ENCODE results near the gene EBI3.

EBI3 gene

DNA sequence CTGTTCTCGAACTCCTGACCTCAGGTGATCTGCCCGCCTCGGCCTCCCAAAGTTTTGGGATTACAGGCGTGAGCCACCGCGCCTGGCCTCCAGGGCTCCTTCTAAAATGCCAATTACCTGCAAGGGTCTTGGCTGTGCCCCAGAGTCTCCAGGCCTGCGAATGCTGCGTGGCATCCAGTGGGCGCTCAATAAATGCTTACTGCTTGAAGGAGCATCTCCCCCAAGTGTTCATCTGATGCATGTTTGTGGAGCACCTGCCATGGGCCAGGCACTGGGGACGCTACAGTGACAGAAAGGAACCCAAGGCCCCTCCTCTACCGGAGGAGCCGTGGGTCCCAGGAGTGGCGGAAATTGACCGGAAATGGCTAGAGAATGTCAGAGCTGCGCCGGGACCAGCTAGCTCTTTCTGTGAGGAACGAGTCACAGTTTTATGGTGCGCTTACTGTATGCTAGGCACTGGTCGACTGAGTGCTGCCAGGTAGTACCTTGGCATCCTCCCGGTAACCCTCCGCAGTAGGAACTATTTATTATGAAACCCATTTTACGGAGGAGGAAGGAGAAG lies 32.7 kb upstream of the EBI3 start:
- WGBS (ENCODE audit: extremely low coverage, insufficient coverage, insufficient read length), result no CpG with 5 or more reads among the region's 22 CpGs
- H3K4me3 ChIP-seq (ENCODE audit: low read depth, low read length), result no peak overlapping the region

GRCh38 chr19:4197228-4197624 lies 32.1 kb upstream of the EBI3 start:
- Histone ChIP-seq H2AFZ (ENCODE audit: insufficient read depth, low read length, poor library complexity) (no peak overlapping the region), H3K27ac (ENCODE audit: low read depth, low read length) (no peak overlapping the region), H2BK12ac (ENCODE audit: low read length) (no peak overlapping the region), H3K9ac (ENCODE audit: low read length) (no peak overlapping the region), H4K91ac (ENCODE audit: low read depth, low read length) (no peak overlapping the region), H3K36me3 (ENCODE audit: control insufficient read depth in 1 of 2, insufficient read depth in 2 of 2, low read length in 2 of 2) (no peaks in the 10 kb centered on the region), H2AK5ac (ENCODE audit: low read length) (no peak overlapping the region), H3K27me3 (ENCODE audit: insufficient read depth, low read length) (peaks cover 4% of the 10 kb centered on the region), H4K12ac (ENCODE audit: low read depth, low read length) (no peak overlapping the region), H3K23ac (ENCODE audit: low read length) (no peak overlapping the region), H2BK5ac (ENCODE audit: low read depth, low read length, poor library complexity) (no peak overlapping the region), H2BK120ac (ENCODE audit: insufficient read depth, low read length, poor library complexity) (no peak overlapping the region), H4K8ac (ENCODE audit: low read depth, low read length) (no peak overlapping the region), H3K9me3 (ENCODE audit: insufficient read depth, low read depth, low read length) (peaks cover 2% of the 10 kb centered on the region), H3K18ac (ENCODE audit: low read length) (no peak overlapping the region), H3K4me3 (ENCODE audit: low read depth, low read length) (no peak overlapping the region), H3K79me1 (ENCODE audit: low read length) (no peaks in the 10 kb centered on the region), H3K4me2 (ENCODE audit: low read length) (no peak overlapping the region), H3K14ac (ENCODE audit: low read length) (no peak overlapping the region), H3K4me1 (ENCODE audit: control insufficient read depth in 1 of 2, insufficient read depth in 2 of 2, low read length in 2 of 2) (peaks cover 0 to 2% of the 10 kb centered on the region in 2 experiments), H3K79me2 (ENCODE audit: control insufficient read depth, insufficient read depth, low read length, poor library complexity) (no peaks in the 10 kb centered on the region), H3K4ac (ENCODE audit: low read depth, low read length) (no peak overlapping the region)
- no peak for DNase-seq
- 100% methylated on average over 1 of the region's 5 CpGs for WGBS (ENCODE audit: extremely low coverage, insufficient coverage, insufficient read length)

More for the DNA sequence above, 32.7 kb upstream of the EBI3 start:
- no peak overlapping the region for H3K9ac ChIP-seq (ENCODE audit: low read length)
- no peak for DNase-seq
- H3K79me2 ChIP-seq (ENCODE audit: control insufficient read depth, insufficient read depth, low read length, poor library complexity), result no peaks in the 10 kb centered on the region
- H2AK5ac ChIP-seq (ENCODE audit: low read length), result no peak overlapping the region
- no peak overlapping the region for H3K18ac ChIP-seq (ENCODE audit: low read length)
- H2BK12ac ChIP-seq (ENCODE audit: low read length), result no peak overlapping the region
- H4K91ac ChIP-seq (ENCODE audit: low read depth, low read length), result no peak overlapping the region
- H3K9me3 ChIP-seq (ENCODE audit: insufficient read depth, low read depth, low read length), result peaks cover 2% of the 10 kb centered on the region
- no peak overlapping the region for H4K8ac ChIP-seq (ENCODE audit: low read depth, low read length)
- H3K27me3 ChIP-seq (ENCODE audit: insufficient read depth, low read length), result peaks cover 4% of the 10 kb centered on the region
- H3K79me1 ChIP-seq (ENCODE audit: low read length), result no peaks in the 10 kb centered on the region
- no peak overlapping the region for H3K4me2 ChIP-seq (ENCODE audit: low read length)
- H3K14ac ChIP-seq (ENCODE audit: low read length), result no peak overlapping the region
- H3K27ac ChIP-seq (ENCODE audit: low read depth, low read length), result no peak overlapping the region
- H3K36me3 ChIP-seq (ENCODE audit: control insufficient read depth in 1 of 2, insufficient read depth in 2 of 2, low read length in 2 of 2), result no peaks in the 10 kb centered on the region
- H2BK5ac ChIP-seq (ENCODE audit: low read depth, low read length, poor library complexity), result no peak overlapping the region
- H2AFZ ChIP-seq (ENCODE audit: insufficient read depth, low read length, poor library complexity), result no peak overlapping the region
- peaks cover 0 to 2% of the 10 kb centered on the region in 2 experiments for H3K4me1 ChIP-seq (ENCODE audit: control insufficient read depth in 1 of 2, insufficient read depth in 2 of 2, low read length in 2 of 2)
- H3K23ac ChIP-seq (ENCODE audit: low read length), result no peak overlapping the region
- no peak overlapping the region for H3K4ac ChIP-seq (ENCODE audit: low read depth, low read length)
- H2BK120ac ChIP-seq (ENCODE audit: insufficient read depth, low read length, poor library complexity), result no peak overlapping the region
- no peak overlapping the region for H4K12ac ChIP-seq (ENCODE audit: low read depth, low read length)

GRCh38 chr19:4197625-4198466 lies 31.5 kb upstream of the EBI3 start:
- no peak overlapping the region for H2BK5ac ChIP-seq (ENCODE audit: low read depth, low read length, poor library complexity)
- H3K9me3 ChIP-seq (ENCODE audit: insufficient read depth, low read depth, low read length), result peaks cover 4% of the 10 kb centered on the region
- no peak overlapping the region for H3K4ac ChIP-seq (ENCODE audit: low read depth, low read length)
- no peaks in the 10 kb centered on the region for H3K79me2 ChIP-seq (ENCODE audit: control insufficient read depth, insufficient read depth, low read length, poor library complexity)
- no peak overlapping the region for H3K18ac ChIP-seq (ENCODE audit: low read length)
- 100% methylated on average over 5 of the region's 70 CpGs for WGBS (ENCODE audit: extremely low coverage, insufficient coverage, insufficient read length)
- peak overlapping the region; percentile 10 for H3K4me3 ChIP-seq (ENCODE audit: low read depth, low read length)
- H4K91ac ChIP-seq (ENCODE audit: low read depth, low read length), result no peak overlapping the region
- no peak overlapping the region for H2BK120ac ChIP-seq (ENCODE audit: insufficient read depth, low read length, poor library complexity)
- no peak overlapping the region for H2BK12ac ChIP-seq (ENCODE audit: low read length)
- no peak overlapping the region for H2AK5ac ChIP-seq (ENCODE audit: low read length)
- H3K4me2 ChIP-seq (ENCODE audit: low read length), result no peak overlapping the region
- H3K27ac ChIP-seq (ENCODE audit: low read depth, low read length), result no peak overlapping the region
- peaks cover 4% of the 10 kb centered on the region for H3K27me3 ChIP-seq (ENCODE audit: insufficient read depth, low read length)
- no peak overlapping the region for H3K9ac ChIP-seq (ENCODE audit: low read length)
- H3K36me3 ChIP-seq (ENCODE audit: control insufficient read depth in 1 of 2, insufficient read depth in 2 of 2, low read length in 2 of 2), result no peaks in the 10 kb centered on the region
- no peak overlapping the region for H3K14ac ChIP-seq (ENCODE audit: low read length)
- DNase-seq, result peak in 1 of 2 donors; percentile 37
- no peak overlapping the region for H4K12ac ChIP-seq (ENCODE audit: low read depth, low read length)
- H3K23ac ChIP-seq (ENCODE audit: low read length), result no peak overlapping the region
- H4K8ac ChIP-seq (ENCODE audit: low read depth, low read length), result no peak overlapping the region
- H3K4me1 ChIP-seq (ENCODE audit: control insufficient read depth in 1 of 2, insufficient read depth in 2 of 2, low read length in 2 of 2), result peaks cover 0 to 2% of the 10 kb centered on the region in 2 experiments
- H3K79me1 ChIP-seq (ENCODE audit: low read length), result no peaks in the 10 kb centered on the region
- H2AFZ ChIP-seq (ENCODE audit: insufficient read depth, low read length, poor library complexity), result no peak overlapping the region

GRCh38 chr19:4198467-4199126 lies 30.7 kb upstream of the EBI3 start:
- peaks cover 0 to 2% of the 10 kb centered on the region in 2 experiments for H3K4me1 ChIP-seq (ENCODE audit: control insufficient read depth in 1 of 2, insufficient read depth in 2 of 2, low read length in 2 of 2)
- no peak overlapping the region for H3K23ac ChIP-seq (ENCODE audit: low read length)
- H3K27me3 ChIP-seq (ENCODE audit: insufficient read depth, low read length), result peaks cover 4% of the 10 kb centered on the region
- no peak overlapping the region for H3K27ac ChIP-seq (ENCODE audit: low read depth, low read length)
- no peak overlapping the region for H4K12ac ChIP-seq (ENCODE audit: low read depth, low read length)
- H3K4me2 ChIP-seq (ENCODE audit: low read length), result no peak overlapping the region
- H2BK5ac ChIP-seq (ENCODE audit: low read depth, low read length, poor library complexity), result no peak overlapping the region
- H3K79me1 ChIP-seq (ENCODE audit: low read length), result no peaks in the 10 kb centered on the region
- H3K9ac ChIP-seq (ENCODE audit: low read length), result no peak overlapping the region
- WGBS (ENCODE audit: extremely low coverage, insufficient coverage, insufficient read length), result no CpG with 5 or more reads among the region's 28 CpGs
- peaks cover 4% of the 10 kb centered on the region for H3K9me3 ChIP-seq (ENCODE audit: insufficient read depth, low read depth, low read length)
- no peak overlapping the region for H2AFZ ChIP-seq (ENCODE audit: insufficient read depth, low read length, poor library complexity)
- no peak overlapping the region for H2BK120ac ChIP-seq (ENCODE audit: insufficient read depth, low read length, poor library complexity)
- DNase-seq, result no peak
- H2AK5ac ChIP-seq (ENCODE audit: low read length), result no peak overlapping the region
- H3K14ac ChIP-seq (ENCODE audit: low read length), result no peak overlapping the region
- H4K91ac ChIP-seq (ENCODE audit: low read depth, low read length), result no peak overlapping the region
- H3K79me2 ChIP-seq (ENCODE audit: control insufficient read depth, insufficient read depth, low read length, poor library complexity), result no peaks in the 10 kb centered on the region
- H3K4me3 ChIP-seq (ENCODE audit: low read depth, low read length), result no peak overlapping the region
- H3K18ac ChIP-seq (ENCODE audit: low read length), result no peak overlapping the region
- H4K8ac ChIP-seq (ENCODE audit: low read depth, low read length), result no peak overlapping the region
- H3K36me3 ChIP-seq (ENCODE audit: control insufficient read depth in 1 of 2, insufficient read depth in 2 of 2, low read length in 2 of 2), result no peaks in the 10 kb centered on the region
- no peak overlapping the region for H2BK12ac ChIP-seq (ENCODE audit: low read length)
- H3K4ac ChIP-seq (ENCODE audit: low read depth, low read length), result no peak overlapping the region

Data from trophoblast cell (in vitro differentiated cells and primary cell).